ENCODE data around the gene EXOSC10. TPM values are rescaled to one million over a fixed set of nuclear protein-coding genes. Genes with fewer than 3 reads are reported as not detected.

The EXOSC10 gene
- total and polyA plus RNA-seq, 2 of the 4 experiments (the other 2 are of a cell fraction) = 64.5 to 66.0 TPM

- no peaks in the 10 kb centered on the region for H3K79me1 ChIP-seq (ENCODE audit: low read depth in 1 of 2, low read length in 2 of 2)
- H2AK9ac ChIP-seq (replicated peaks; ENCODE audit: low read depth, low read length, poor library complexity) = no peak overlapping the region
- CTCF ChIA-PET = interaction anchor here (0.8 kb wide), 1 partner anchor 8 kb away, joined by 3 read pairs; no protein-coding TSS in a partner anchor
- no peak overlapping the region for H4K8ac ChIP-seq (ENCODE audit: low read depth in 2 of 2, low read length in 2 of 2)
- no peaks in the 10 kb centered on the region for H3K4me1 ChIP-seq (ENCODE audit: control insufficient read depth, insufficient read depth, low read length)
- WGBS, 2 experiments (ENCODE audit: extremely low coverage in 2 of 2, insufficient read length in 1 of 2) = 24% methylated on average over 16 of the region's 32 CpGs; no CpG with 5 or more reads in 1 of the 2 experiments
- no peak overlapping the region for H3K4me2 ChIP-seq (ENCODE audit: low read depth, low read length)
- H3K23ac ChIP-seq (ENCODE audit: low read depth, low read length) = no peak overlapping the region
- H2BK15ac ChIP-seq (ENCODE audit: low read depth, low read length) = no peak overlapping the region
- no peak overlapping the region for H4K5ac ChIP-seq (ENCODE audit: low read depth, low read length)
- dilution Hi-C loops (cut with HindIII; ENCODE audit: low sequenced_read_pairs, unreplicated experiment) (no loop called here), intact Hi-C loops (cut with micrococcal nuclease) (no loop called here), in situ Hi-C loops (cut with MboI; ENCODE audit: low sequenced_read_pairs) (no loop called here)
- H3K9me3 ChIP-seq (ENCODE audit: control insufficient read depth, insufficient read depth, low read length) = no peaks in the 10 kb centered on the region
- no peak overlapping the region for H2AK5ac ChIP-seq (ENCODE audit: low read depth, low read length)
- H4K91ac ChIP-seq (ENCODE audit: insufficient read depth, low read depth, low read length) = no peak overlapping the region
- no peak overlapping the region for H2BK20ac ChIP-seq (ENCODE audit: low read depth, low read length)
- no peak overlapping the region for H2AFZ ChIP-seq (replicated peaks; ENCODE audit: low read length, poor library complexity)
- H3K4ac ChIP-seq (ENCODE audit: low read depth, low read length) = no peak overlapping the region
- H2BK5ac ChIP-seq (ENCODE audit: low read depth, low read length, poor library complexity, severe bottlenecking) = no peak overlapping the region
- H4K20me1 ChIP-seq (ENCODE audit: insufficient read depth, low read length) = no peaks in the 10 kb centered on the region
- TF ChIP-seq RAD21 (IDR thresholded peaks at IDR 0.05; ENCODE audit: low read length) (no peak), CHD1 (IDR thresholded peaks at IDR 0.05; ENCODE audit: low read depth, low read length) (no peak), FOS (IDR thresholded peaks at IDR 0.05; ENCODE audit: low read depth, low read length) (no peak), NFE2L2 (IDR thresholded peaks at IDR 0.05; ENCODE audit: low read depth, low read length) (no peak), CTCF (conservative IDR thresholded peaks at IDR 0.05; ENCODE audit: low read depth, low read length) (no peak), USF2 (IDR thresholded peaks at IDR 0.05; ENCODE audit: low read depth, low read length) (no peak), RCOR1 (IDR thresholded peaks at IDR 0.05; ENCODE audit: insufficient replicate concordance, low read length) (no peak), MAFK (IDR thresholded peaks at IDR 0.05; ENCODE audit: low read depth, low read length) (no peak), CEBPB (IDR thresholded peaks at IDR 0.05; ENCODE audit: low read depth, low read length) (no peak), MAZ (IDR thresholded peaks at IDR 0.05; ENCODE audit: borderline replicate concordance, low read depth, low read length) (no peak), SMC3 (IDR thresholded peaks at IDR 0.05; ENCODE audit: low read depth, low read length) (no peak), BHLHE40 (IDR thresholded peaks at IDR 0.05; ENCODE audit: low read depth, low read length) (no peak), RFX5 (IDR thresholded peaks at IDR 0.05; ENCODE audit: low read depth, low read length) (no peak)
- no peak overlapping the region for H2BK120ac ChIP-seq (ENCODE audit: low read depth, low read length)
- no peaks in the 10 kb centered on the region for H3K9me1 ChIP-seq (ENCODE audit: insufficient read depth, low read length)
- DNase-seq (no peak), ATAC-seq (ENCODE audit: low read depth) (no peak; the same call in none of the 2 replicates)
- H3K36me3 ChIP-seq (ENCODE audit: control insufficient read depth, insufficient read depth, low read length) = no peaks in the 10 kb centered on the region
- no peak overlapping the region for H3K56ac ChIP-seq (ENCODE audit: extremely low read depth, insufficient read depth, low read length)
- no peak overlapping the region for H3K4me3 ChIP-seq (ENCODE audit: insufficient read depth, low read depth, low read length)
- no peak overlapping the region for H3K18ac ChIP-seq (ENCODE audit: low read depth, low read length)
- H3K27ac ChIP-seq (ENCODE audit: insufficient read depth, low read length) = no peak overlapping the region
- POLR2A ChIA-PET (ENCODE audit: unreplicated experiment) = no interaction called here
- H3K27me3 ChIP-seq (ENCODE audit: control insufficient read depth, insufficient read depth, low read length) = no peaks in the 10 kb centered on the region; the same call in 1 of the 2 replicates
- no peak overlapping the region for H3K14ac ChIP-seq (replicated peaks; ENCODE audit: low read depth, low read length)
- H3K9ac ChIP-seq (ENCODE audit: low read depth, low read length) = no peak overlapping the region
- no TSS peak for BruUV-seq (replicated peaks)
Observed at GRCh38 chr1:11045428-11046269, 54.0 kb downstream of the EXOSC10 start.

All from IMR-90 (cell line).